HepG2 (cell line): ENCODE results near the gene F7. TPM values are rescaled to one million over a fixed set of nuclear protein-coding genes. Genes with fewer than 3 reads are reported as not detected.

Experiments
- ADNP ChIP-seq: sonication (generic); formaldehyde crosslinking; IDR thresholded peaks from 2 replicates; pipeline ENCODE4 v1.4.0; 2020; ENCODE audit warnings: missing genetic modification reagents
- AKAP8 ChIP-seq: sonication (generic); formaldehyde crosslinking; IDR thresholded peaks from 2 replicates; pipeline ENCODE4 v1.5.1; 2020; ENCODE audit warnings: mild to moderate bottlenecking, missing genetic modification reagents
- BRD4 ChIP-seq: sonication (generic); formaldehyde crosslinking; IDR thresholded peaks from 2 replicates; pipeline ENCODE4 v1.4.0; 2020; ENCODE audit warnings: missing genetic modification reagents
- NR2F6 ChIP-seq, 2 experiments: IDR thresholded peaks; 2 replicates each; pipeline ENCODE4 v1.6.1; 2016; ENCODE audit warnings: antibody characterized with exemption in 1 of 2, mild to moderate bottlenecking in 1 of 2
- ZNF160 ChIP-seq: sonication (generic); formaldehyde crosslinking; IDR thresholded peaks from 2 replicates; pipeline ENCODE4 v1.8.0; 2022; ENCODE audit warnings: mild to moderate bottlenecking, inconsistent platforms, missing genetic modification reagents
- ZNF253 ChIP-seq: sonication (generic); formaldehyde crosslinking; IDR thresholded peaks from 2 replicates; pipeline ENCODE4 v1.8.0; 2022; ENCODE audit warnings: mild to moderate bottlenecking, missing genetic modification reagents, borderline replicate concordance
- polyA plus RNA-seq, 8 experiments: library from polyadenylated mRNA; depleted of rRNA in 3 of 8; stranded (reverse) in 7 of 8; unstranded in 1 of 8; fragments of >200 nt; fragmentation: Illumina TruSeq in 4 of 8; extraction: Trizol in 4 of 8; gene quantifications; 2 replicates each; pipeline versions ENCODE4 v1.2.1 to v1.2.3, GENCODE V29; 2011 to 2016; ENCODE audit warnings: low read depth in 4 of 8, missing spikeins in 1 of 8, mixed read lengths in 1 of 8; ENCODE audit not compliant: insufficient read depth in 1 of 8
- total RNA-seq, 5 experiments: library from RNA; depleted of rRNA; stranded (reverse); fragments of >200 nt; fragmentation: Illumina TruSeq; extraction: Trizol; gene quantifications; 2 replicates each; pipeline ENCODE4 v1.2.3, GENCODE V29; 2016; ENCODE audit warnings: low read depth in 1 of 5
- TF ChIP-seq, protein P1 (sequence below): sonication (generic); formaldehyde crosslinking; IDR thresholded peaks from 2 replicates; pipeline ENCODE4 v1.8.0; 2022; ENCODE audit warnings: mild to moderate bottlenecking, missing genetic modification reagents, borderline replicate concordance
- TF ChIP-seq, protein P2 (sequence below): sonication (generic); formaldehyde crosslinking; IDR thresholded peaks from 2 replicates; pipeline ENCODE4 v1.4.0; 2020; ENCODE audit warnings: missing genetic modification reagents
- TF ChIP-seq, protein P3 (sequence below): IDR thresholded peaks from 2 replicates; pipeline ENCODE4 v1.6.1; 2012; ENCODE audit warnings: low read depth, low read length, improper control_type of control experiment
- TF ChIP-seq, protein P4 (sequence below): sonication (generic); formaldehyde crosslinking; IDR thresholded peaks from 2 replicates; pipeline ENCODE4 v1.5.0; 2020; ENCODE audit warnings: mild to moderate bottlenecking, missing genetic modification reagents, borderline replicate concordance

The F7 gene
- total and polyA plus RNA-seq, 2 of the 13 experiments (the other 11 are each of a cell fraction or from before 2014, with no cell fraction given): 12.6 to 26.5 TPM

DNA sequence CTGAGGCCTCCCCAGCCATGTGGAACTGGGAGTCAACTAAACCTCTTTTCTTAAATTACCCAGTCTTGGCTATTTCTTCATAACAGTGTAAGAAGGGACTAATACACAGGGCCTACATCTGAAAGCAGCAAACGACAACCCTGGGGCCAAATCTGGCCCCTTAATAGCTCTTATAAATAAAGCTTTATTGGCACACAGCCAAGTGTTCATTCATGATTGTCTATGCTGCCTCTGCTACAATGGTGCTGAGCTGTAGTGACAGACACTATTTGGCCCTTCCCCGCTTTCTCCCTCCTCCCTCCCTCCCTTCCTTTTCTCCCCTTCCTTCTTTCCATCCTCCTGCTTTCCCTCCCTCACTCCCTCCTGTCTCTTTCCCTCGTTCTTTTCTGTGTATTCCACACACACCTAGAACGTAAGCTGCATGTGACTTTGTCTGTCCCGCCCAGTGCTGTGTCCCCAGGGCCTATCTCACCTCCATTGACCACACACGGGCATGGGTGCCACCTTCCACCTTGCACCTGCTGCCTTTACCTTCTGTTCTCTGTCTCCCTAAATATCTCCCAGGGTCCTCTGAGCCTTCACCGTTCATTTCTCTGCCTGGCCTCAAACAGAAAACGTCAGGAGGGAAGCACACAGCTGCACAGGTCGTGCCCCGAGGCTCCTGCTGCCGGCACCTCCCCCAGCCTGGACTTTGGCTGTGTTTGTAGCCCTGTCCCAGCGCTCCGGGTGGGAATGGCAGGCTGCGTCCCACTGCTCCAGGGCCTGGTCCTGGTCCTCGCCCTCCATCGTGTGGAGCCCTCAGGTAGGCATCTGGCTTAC, 52.5 kb downstream of the F7 start, which contains the start of gene PROZ (continued):
- TF ChIP-seq, protein P1, sequence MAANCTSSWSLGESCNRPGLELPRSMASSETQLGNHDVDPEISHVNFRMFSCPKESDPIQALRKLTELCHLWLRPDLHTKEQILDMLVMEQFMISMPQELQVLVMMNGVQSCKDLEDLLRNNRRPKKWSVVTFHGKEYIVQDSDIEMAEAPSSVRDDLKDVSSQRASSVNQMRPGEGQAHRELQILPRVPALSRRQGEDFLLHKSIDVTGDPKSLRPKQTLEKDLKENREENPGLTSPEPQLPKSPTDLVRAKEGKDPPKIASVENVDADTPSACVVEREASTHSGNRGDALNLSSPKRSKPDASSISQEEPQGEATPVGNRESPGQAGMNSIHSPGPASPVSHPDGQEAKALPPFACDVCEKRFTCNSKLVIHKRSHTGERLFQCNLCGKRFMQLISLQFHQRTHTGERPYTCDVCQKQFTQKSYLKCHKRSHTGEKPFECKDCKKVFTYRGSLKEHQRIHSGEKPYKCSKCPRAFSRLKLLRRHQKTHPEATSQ (CRISPR knock-in tag): no peak
- peak; percentile 92 for TF ChIP-seq NR2F6 (IDR thresholded peaks at IDR 0.05)
- TF ChIP-seq NR2F6 (CRISPR knock-in tag; IDR thresholded peaks at IDR 0.05): peak; percentile 97
- TF ChIP-seq, protein P2, sequence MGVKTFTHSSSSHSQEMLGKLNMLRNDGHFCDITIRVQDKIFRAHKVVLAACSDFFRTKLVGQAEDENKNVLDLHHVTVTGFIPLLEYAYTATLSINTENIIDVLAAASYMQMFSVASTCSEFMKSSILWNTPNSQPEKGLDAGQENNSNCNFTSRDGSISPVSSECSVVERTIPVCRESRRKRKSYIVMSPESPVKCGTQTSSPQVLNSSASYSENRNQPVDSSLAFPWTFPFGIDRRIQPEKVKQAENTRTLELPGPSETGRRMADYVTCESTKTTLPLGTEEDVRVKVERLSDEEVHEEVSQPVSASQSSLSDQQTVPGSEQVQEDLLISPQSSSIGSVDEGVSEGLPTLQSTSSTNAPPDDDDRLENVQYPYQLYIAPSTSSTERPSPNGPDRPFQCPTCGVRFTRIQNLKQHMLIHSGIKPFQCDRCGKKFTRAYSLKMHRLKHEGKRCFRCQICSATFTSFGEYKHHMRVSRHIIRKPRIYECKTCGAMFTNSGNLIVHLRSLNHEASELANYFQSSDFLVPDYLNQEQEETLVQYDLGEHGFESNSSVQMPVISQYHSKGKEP: no peak
- no peak for TF ChIP-seq BRD4 (CRISPR knock-in tag)
- TF ChIP-seq AKAP8 (CRISPR knock-in tag): no peak
- TF ChIP-seq, protein P3, sequence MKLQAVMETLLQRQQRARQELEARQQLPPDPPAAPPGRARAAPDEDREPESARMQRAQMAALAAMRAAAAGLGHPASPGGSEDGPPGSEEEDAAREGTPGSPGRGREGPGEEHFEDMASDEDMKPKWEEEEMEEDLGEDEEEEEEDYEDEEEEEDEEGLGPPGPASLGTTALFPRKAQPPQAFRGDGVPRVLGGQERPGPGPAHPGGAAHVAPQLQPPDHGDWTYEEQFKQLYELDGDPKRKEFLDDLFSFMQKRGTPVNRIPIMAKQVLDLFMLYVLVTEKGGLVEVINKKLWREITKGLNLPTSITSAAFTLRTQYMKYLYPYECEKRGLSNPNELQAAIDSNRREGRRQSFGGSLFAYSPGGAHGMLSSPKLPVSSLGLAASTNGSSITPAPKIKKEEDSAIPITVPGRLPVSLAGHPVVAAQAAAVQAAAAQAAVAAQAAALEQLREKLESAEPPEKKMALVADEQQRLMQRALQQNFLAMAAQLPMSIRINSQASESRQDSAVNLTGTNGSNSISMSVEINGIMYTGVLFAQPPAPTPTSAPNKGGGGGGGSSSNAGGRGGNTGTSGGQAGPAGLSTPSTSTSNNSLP: no peak
- no peak for TF ChIP-seq ADNP (CRISPR knock-in tag)
- no peak for TF ChIP-seq ZNF160 (CRISPR knock-in tag)
- TF ChIP-seq ZNF253: no peak
- TF ChIP-seq, protein P4, sequence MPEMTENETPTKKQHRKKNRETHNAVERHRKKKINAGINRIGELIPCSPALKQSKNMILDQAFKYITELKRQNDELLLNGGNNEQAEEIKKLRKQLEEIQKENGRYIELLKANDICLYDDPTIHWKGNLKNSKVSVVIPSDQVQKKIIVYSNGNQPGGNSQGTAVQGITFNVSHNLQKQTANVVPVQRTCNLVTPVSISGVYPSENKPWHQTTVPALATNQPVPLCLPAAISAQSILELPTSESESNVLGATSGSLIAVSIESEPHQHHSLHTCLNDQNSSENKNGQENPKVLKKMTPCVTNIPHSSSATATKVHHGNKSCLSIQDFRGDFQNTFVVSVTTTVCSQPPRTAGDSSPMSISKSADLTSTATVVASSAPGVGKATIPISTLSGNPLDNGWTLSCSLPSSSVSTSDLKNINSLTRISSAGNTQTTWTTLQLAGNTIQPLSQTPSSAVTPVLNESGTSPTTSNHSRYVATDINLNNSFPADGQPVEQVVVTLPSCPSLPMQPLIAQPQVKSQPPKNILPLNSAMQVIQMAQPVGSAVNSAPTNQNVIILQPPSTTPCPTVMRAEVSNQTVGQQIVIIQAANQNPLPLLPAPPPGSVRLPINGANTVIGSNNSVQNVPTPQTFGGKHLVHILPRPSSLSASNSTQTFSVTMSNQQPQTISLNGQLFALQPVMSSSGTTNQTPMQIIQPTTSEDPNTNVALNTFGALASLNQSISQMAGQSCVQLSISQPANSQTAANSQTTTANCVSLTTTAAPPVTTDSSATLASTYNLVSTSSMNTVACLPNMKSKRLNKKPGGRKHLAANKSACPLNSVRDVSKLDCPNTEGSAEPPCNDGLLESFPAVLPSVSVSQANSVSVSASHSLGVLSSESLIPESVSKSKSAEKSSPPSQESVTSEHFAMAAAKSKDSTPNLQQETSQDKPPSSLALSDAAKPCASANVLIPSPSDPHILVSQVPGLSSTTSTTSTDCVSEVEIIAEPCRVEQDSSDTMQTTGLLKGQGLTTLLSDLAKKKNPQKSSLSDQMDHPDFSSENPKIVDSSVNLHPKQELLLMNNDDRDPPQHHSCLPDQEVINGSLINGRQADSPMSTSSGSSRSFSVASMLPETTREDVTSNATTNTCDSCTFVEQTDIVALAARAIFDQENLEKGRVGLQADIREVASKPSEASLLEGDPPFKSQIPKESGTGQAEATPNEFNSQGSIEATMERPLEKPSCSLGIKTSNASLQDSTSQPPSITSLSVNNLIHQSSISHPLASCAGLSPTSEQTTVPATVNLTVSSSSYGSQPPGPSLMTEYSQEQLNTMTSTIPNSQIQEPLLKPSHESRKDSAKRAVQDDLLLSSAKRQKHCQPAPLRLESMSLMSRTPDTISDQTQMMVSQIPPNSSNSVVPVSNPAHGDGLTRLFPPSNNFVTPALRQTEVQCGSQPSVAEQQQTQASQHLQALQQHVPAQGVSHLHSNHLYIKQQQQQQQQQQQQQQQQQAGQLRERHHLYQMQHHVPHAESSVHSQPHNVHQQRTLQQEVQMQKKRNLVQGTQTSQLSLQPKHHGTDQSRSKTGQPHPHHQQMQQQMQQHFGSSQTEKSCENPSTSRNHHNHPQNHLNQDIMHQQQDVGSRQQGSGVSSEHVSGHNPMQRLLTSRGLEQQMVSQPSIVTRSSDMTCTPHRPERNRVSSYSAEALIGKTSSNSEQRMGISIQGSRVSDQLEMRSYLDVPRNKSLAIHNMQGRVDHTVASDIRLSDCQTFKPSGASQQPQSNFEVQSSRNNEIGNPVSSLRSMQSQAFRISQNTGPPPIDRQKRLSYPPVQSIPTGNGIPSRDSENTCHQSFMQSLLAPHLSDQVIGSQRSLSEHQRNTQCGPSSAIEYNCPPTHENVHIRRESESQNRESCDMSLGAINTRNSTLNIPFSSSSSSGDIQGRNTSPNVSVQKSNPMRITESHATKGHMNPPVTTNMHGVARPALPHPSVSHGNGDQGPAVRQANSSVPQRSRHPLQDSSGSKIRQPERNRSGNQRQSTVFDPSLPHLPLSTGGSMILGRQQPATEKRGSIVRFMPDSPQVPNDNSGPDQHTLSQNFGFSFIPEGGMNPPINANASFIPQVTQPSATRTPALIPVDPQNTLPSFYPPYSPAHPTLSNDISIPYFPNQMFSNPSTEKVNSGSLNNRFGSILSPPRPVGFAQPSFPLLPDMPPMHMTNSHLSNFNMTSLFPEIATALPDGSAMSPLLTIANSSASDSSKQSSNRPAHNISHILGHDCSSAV: no peak
